ENCODE data around the gene MCTP1. TPM values are rescaled to one million over a fixed set of nuclear protein-coding genes. Genes with fewer than 3 reads are reported as not detected.

MCTP1 gene
- total RNA-seq, 2 experiments from 2014 or later, result not detected

- no peaks in the 10 kb centered on the region for H3K36me3 Mint-ChIP-seq
- no peaks in the 10 kb centered on the region for H3K9me3 Mint-ChIP-seq
- no peak overlapping the region for H3K27ac Mint-ChIP-seq
- CTCF ChIA-PET, result no interaction called here
- H3K4me3 Mint-ChIP-seq, result no peak overlapping the region
- H3K4me1 Mint-ChIP-seq (ENCODE audit: low read depth), result peaks cover 15% of the 10 kb centered on the region
- POLR2A ChIA-PET, result interaction anchor here (0.6 kb wide), 1 partner anchor 1123 kb away, joined by 3 read pairs; no protein-coding TSS in a partner anchor
- no peak for DNase-seq
- intact Hi-C loops (cut with micrococcal nuclease), result loop anchor here (1.0 kb wide), 1 partner anchor 47 kb away; no protein-coding TSS in a partner anchor
- no peaks in the 10 kb centered on the region for H3K27me3 Mint-ChIP-seq
Observed at GRCh38 chr5:94745786-94746730, 538.8 kb downstream of the MCTP1 start.

DNA sequence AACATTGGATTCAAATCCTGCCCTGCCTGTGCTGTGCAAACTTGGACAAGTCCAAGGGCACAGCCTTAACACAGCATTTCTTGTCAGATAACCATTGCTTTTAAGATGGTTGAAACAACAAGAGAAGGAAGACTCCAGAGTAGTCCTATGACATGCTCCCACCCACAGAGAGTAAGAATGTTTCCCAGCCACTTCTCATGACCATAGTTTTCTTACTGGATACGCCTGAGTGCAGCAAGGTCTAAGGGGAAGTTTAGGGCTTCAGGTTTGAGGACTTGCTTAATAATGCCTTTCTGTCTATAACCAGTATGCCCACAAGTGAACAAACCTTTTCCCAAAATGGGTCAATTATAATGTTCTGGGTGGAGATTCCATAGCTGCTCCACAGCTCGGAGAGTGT is 540.0 kb downstream of the MCTP1 start:
- Mint-ChIP-seq H3K9me3 (no peaks in the 10 kb centered on the region), H3K36me3 (no peaks in the 10 kb centered on the region), H3K27ac (no peak overlapping the region), H3K4me3 (no peak overlapping the region), H3K27me3 (no peaks in the 10 kb centered on the region), H3K4me1 (ENCODE audit: low read depth) (peaks cover 15% of the 10 kb centered on the region)
- intact Hi-C loops (cut with micrococcal nuclease), result no loop called here
- DNase-seq, result no peak
- POLR2A ChIA-PET, result no interaction called here
- CTCF ChIA-PET, result no interaction called here

DNA sequence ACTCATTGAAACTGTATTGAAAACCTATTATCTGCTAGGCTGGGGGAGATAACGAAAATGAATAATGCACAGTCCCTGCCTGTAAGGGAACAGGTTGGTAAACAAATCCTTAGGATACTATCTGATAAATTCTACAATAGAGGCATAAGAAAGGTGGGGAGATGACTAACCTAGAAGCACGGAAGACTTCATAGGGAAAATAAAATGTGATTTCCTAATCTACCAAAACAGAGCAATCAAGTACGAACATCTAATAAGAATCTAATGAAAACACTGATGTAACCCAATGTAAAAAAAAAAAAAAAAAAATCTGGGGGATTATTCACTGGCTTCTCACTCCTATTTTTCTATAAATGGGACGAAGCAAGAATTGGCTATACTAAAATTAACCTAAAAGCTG is 542.0 kb downstream of the MCTP1 start:
- Mint-ChIP-seq H3K36me3 (no peaks in the 10 kb centered on the region), H3K27ac (no peak overlapping the region), H3K4me3 (no peak overlapping the region), H3K9me3 (no peaks in the 10 kb centered on the region), H3K27me3 (no peaks in the 10 kb centered on the region), H3K4me1 (ENCODE audit: low read depth) (peaks cover 12% of the 10 kb centered on the region)
- DNase-seq, result no peak
- intact Hi-C loops (cut with micrococcal nuclease), result no loop called here
- ChIA-PET CTCF (interaction anchor here (0.7 to 1.8 kb wide), 3 partner anchors 39 to 218 kb away, joined by 4 to 5 read pairs (median 5); no protein-coding TSS in a partner anchor), POLR2A (interaction anchor here (0.6 kb wide), 1 partner anchor 29 kb away, joined by 3 read pairs; no protein-coding TSS in a partner anchor)

GRCh38 chr5:94740286-94740685 is 544.6 kb downstream of the MCTP1 start:
- DNase-seq, result no peak
- CTCF ChIA-PET, result no interaction called here
- Mint-ChIP-seq H3K4me3 (no peak overlapping the region), H3K36me3 (no peaks in the 10 kb centered on the region), H3K27me3 (no peaks in the 10 kb centered on the region), H3K4me1 (ENCODE audit: low read depth) (peaks cover 1% of the 10 kb centered on the region), H3K9me3 (no peaks in the 10 kb centered on the region), H3K27ac (no peak overlapping the region)
- intact Hi-C loops (cut with micrococcal nuclease), result no loop called here
- POLR2A ChIA-PET, result no interaction called here

DNA sequence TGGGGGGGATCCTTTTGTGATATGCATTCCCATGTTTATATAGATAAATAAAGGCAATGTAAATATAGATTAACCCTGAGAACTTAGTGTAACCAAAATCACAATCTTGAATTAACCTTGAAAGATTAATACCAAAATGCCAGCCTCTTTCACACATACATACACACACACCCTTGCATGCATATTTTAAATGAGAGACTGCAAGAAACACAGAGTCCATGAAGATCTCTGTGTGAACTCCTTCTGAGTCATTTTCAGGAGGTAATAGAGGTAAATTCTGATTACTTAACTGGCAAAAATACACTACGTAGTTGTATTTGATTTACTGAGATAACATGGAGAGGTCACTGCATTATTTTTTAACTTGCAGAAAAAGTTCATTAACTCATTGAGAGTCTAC is 548.4 kb downstream of the MCTP1 start:
- POLR2A ChIA-PET, result no interaction called here
- CTCF ChIA-PET, result interaction anchor here (1.4 to 3.5 kb wide), 3 partner anchors 111 to 213 kb away, joined by 3 to 55 read pairs (median 7); no protein-coding TSS in a partner anchor
- no peak for DNase-seq
- Mint-ChIP-seq H3K27me3 (no peaks in the 10 kb centered on the region), H3K4me3 (no peak overlapping the region), H3K27ac (no peak overlapping the region), H3K9me3 (no peaks in the 10 kb centered on the region), H3K4me1 (ENCODE audit: low read depth) (no peaks in the 10 kb centered on the region), H3K36me3 (no peaks in the 10 kb centered on the region)
- intact Hi-C loops (cut with micrococcal nuclease), result loop anchor here (5.0 kb wide), 2 partner anchors 171 to 1154 kb away; partner anchors contain the start of genes NR2F1 and NR2F1-AS1

DNA sequence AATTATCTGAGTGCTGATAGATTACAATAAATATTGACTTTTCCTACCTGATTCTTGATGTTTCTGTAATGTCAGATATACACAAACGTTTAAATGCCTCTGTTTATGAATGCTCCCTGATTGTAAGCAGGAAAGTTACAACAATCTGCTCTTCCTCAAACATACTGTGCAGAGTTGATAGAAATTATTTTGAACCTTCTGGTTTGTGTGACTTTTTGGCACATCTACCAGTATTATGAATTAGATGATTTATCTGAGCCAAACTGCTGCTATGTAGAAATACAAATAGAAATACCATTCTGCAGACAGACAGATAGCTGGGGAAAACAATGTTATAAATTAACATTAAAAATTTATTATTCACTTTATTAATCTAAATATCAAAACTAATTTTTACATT is 553.4 kb downstream of the MCTP1 start:
- Mint-ChIP-seq H3K9me3 (no peaks in the 10 kb centered on the region), H3K27ac (no peak overlapping the region), H3K4me1 (ENCODE audit: low read depth) (no peaks in the 10 kb centered on the region), H3K27me3 (no peaks in the 10 kb centered on the region), H3K36me3 (no peaks in the 10 kb centered on the region), H3K4me3 (no peak overlapping the region)
- intact Hi-C loops (cut with micrococcal nuclease), result no loop called here
- POLR2A ChIA-PET, result no interaction called here
- no peak for DNase-seq
- CTCF ChIA-PET, result no interaction called here

- H3K36me3 Mint-ChIP-seq, result no peaks in the 10 kb centered on the region
- no peaks in the 10 kb centered on the region for H3K9me3 Mint-ChIP-seq
- no peak overlapping the region for H3K4me3 Mint-ChIP-seq
- H3K27ac Mint-ChIP-seq, result no peak overlapping the region
- intact Hi-C loops (cut with micrococcal nuclease), result no loop called here
- CTCF ChIA-PET, result interaction anchor here (0.8 kb wide), 1 partner anchor 9 kb away, joined by 3 read pairs; no protein-coding TSS in a partner anchor
- POLR2A ChIA-PET, result no interaction called here
- H3K4me1 Mint-ChIP-seq (ENCODE audit: low read depth), result no peaks in the 10 kb centered on the region
- no peaks in the 10 kb centered on the region for H3K27me3 Mint-ChIP-seq
- no peak for DNase-seq
Observed at GRCh38 chr5:94725142-94725541, 559.8 kb downstream of the MCTP1 start.

GRCh38 chr5:94715768-94716167 is 569.1 kb downstream of the MCTP1 start:
- no peaks in the 10 kb centered on the region for H3K27me3 Mint-ChIP-seq
- no peaks in the 10 kb centered on the region for H3K4me1 Mint-ChIP-seq (ENCODE audit: low read depth)
- no peak overlapping the region for H3K4me3 Mint-ChIP-seq
- peaks cover 2% of the 10 kb centered on the region for H3K36me3 Mint-ChIP-seq
- ChIA-PET POLR2A (no interaction called here), CTCF (interaction anchor here (0.8 kb wide), 1 partner anchor 9 kb away, joined by 3 read pairs; no protein-coding TSS in a partner anchor)
- H3K9me3 Mint-ChIP-seq, result no peaks in the 10 kb centered on the region
- no peak overlapping the region for H3K27ac Mint-ChIP-seq
- intact Hi-C loops (cut with micrococcal nuclease), result no loop called here
- no peak for DNase-seq

DNA sequence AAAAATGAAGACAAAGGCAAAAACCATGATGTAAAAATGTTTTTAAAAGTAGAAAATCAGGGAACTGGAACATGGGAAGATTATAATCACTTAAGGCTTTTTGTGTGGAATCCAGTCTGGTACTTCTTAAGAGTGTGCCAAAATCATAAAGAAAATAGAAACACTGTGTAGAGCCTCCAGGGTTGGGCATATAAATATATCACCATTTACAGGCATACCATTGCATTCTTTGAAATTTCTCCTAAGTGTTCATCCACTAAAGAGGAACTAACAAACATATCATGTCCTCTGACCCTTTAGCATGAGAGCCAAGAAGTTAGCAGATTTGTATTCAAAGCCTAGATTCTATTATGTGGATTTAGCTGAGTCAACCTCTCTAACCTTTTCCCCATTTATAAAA is 573.1 kb downstream of the MCTP1 start:
- CTCF ChIA-PET, result interaction anchor here (0.9 kb wide), 1 partner anchor 26 kb away, joined by 3 read pairs; no protein-coding TSS in a partner anchor
- H3K27ac Mint-ChIP-seq, result no peak overlapping the region
- H3K4me1 Mint-ChIP-seq (ENCODE audit: low read depth), result no peaks in the 10 kb centered on the region
- POLR2A ChIA-PET, result no interaction called here
- H3K9me3 Mint-ChIP-seq, result no peaks in the 10 kb centered on the region
- H3K27me3 Mint-ChIP-seq, result no peaks in the 10 kb centered on the region
- H3K4me3 Mint-ChIP-seq, result no peak overlapping the region
- peaks cover 9% of the 10 kb centered on the region for H3K36me3 Mint-ChIP-seq
- intact Hi-C loops (cut with micrococcal nuclease), result no loop called here
- DNase-seq, result no peak

DNA sequence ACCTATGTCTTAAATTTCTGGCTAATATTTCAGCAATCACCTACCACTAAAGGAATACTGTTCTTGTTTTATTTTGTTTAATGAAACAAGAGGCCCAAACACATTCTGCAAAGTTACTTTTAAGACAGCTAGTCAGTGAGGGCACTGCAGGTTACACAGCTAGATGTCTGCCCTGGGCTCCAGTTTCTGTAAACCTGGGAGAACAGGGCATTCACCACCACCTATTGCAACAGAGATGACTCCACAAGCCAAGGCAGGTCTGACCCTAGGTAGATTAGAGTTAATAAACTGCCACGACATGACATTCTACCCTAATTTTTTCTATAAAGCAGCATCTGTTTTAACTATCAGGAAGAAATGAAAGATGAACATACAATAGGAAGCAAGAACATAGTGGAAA is 575.6 kb downstream of the MCTP1 start:
- CTCF ChIA-PET, result interaction anchor here (2.8 kb wide), 1 partner anchor 29 kb away, joined by 7 read pairs; no protein-coding TSS in a partner anchor
- DNase-seq, result no peak
- no peak overlapping the region for H3K27ac Mint-ChIP-seq
- intact Hi-C loops (cut with micrococcal nuclease), result no loop called here
- H3K9me3 Mint-ChIP-seq, result no peaks in the 10 kb centered on the region
- POLR2A ChIA-PET, result no interaction called here
- no peak overlapping the region for H3K4me3 Mint-ChIP-seq
- peaks cover 9% of the 10 kb centered on the region for H3K36me3 Mint-ChIP-seq
- H3K27me3 Mint-ChIP-seq, result no peaks in the 10 kb centered on the region
- H3K4me1 Mint-ChIP-seq (ENCODE audit: low read depth), result no peaks in the 10 kb centered on the region

- Mint-ChIP-seq H3K4me3 (no peak overlapping the region), H3K36me3 (peaks cover 12% of the 10 kb centered on the region), H3K27me3 (no peaks in the 10 kb centered on the region), H3K9me3 (no peaks in the 10 kb centered on the region), H3K27ac (no peak overlapping the region), H3K4me1 (ENCODE audit: low read depth) (no peaks in the 10 kb centered on the region)
- CTCF ChIA-PET, result interaction anchor here (2.8 kb wide), 1 partner anchor 31 kb away, joined by 7 read pairs; no protein-coding TSS in a partner anchor
- POLR2A ChIA-PET, result no interaction called here
- no peak for DNase-seq
- intact Hi-C loops (cut with micrococcal nuclease), result no loop called here
Observed at GRCh38 chr5:94707359-94707758, 577.5 kb downstream of the MCTP1 start.

GRCh38 chr5:94705427-94705826 is 579.5 kb downstream of the MCTP1 start:
- ChIA-PET CTCF (no interaction called here), POLR2A (no interaction called here)

More at GRCh38 chr5:94705427-94705826, 579.5 kb downstream of the MCTP1 start:
- Mint-ChIP-seq H3K4me1 (ENCODE audit: low read depth) (peaks cover 3% of the 10 kb centered on the region), H3K27me3 (no peaks in the 10 kb centered on the region), H3K36me3 (peaks cover 16% of the 10 kb centered on the region), H3K4me3 (no peak overlapping the region), H3K27ac (no peak overlapping the region), H3K9me3 (no peaks in the 10 kb centered on the region)
- DNase-seq, result no peak
- intact Hi-C loops (cut with micrococcal nuclease), result no loop called here
